Measurements from ENCODE around the gene DLG2.

- no peak for TF ChIP-seq NFATC4 (CRISPR knock-in tag; IDR thresholded peaks at IDR 0.05)
- TF ChIP-seq, protein P1, sequence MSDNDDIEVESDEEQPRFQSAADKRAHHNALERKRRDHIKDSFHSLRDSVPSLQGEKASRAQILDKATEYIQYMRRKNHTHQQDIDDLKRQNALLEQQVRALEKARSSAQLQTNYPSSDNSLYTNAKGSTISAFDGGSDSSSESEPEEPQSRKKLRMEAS (CRISPR knock-in tag; IDR thresholded peaks at IDR 0.05) = no peak
- no peak for TF ChIP-seq CBFB (CRISPR knock-in tag; IDR thresholded peaks at IDR 0.05; ENCODE audit: low read depth)
- TF ChIP-seq ZNF232 (CRISPR knock-in tag; IDR thresholded peaks at IDR 0.05) = no peak
- peak; percentile 60 for TF ChIP-seq CTCF (IDR thresholded peaks at IDR 0.05)
Measured at GRCh38 chr11:84564180-84564866, 1062.8 kb downstream of the DLG2 start.

Measured in WTC11 (cell line).